T47D (cell line): Measurements from ENCODE around the gene ZNF296.
A peak's percentile ranks its signal among the peaks of the same experiment; 100 is the strongest.
"Not testable (repeated sequence)": the region's sequence is repeated elsewhere in the genome, so short reads cannot be mapped to it uniquely, and the experiment has no call there.

ENCODE experiments used
- DNase-seq, 2 experiments: peaks; one replicate each; pipeline versions ENCODE4 v3.0.0 to v3.0.0-alpha.2; 2011 to 2012; ENCODE audit warnings: low read depth in 1 of 2, low spot score in 1 of 2
- JUND ChIP-seq: IDR thresholded peaks from 2 replicates; pipeline ENCODE4 v1.6.1; 2012; ENCODE audit warnings: low read depth
- in situ Hi-C: cut with HindIII; loops from 2 replicates; pipeline ENCODE4 v1.10.0; 2016; ENCODE audit warnings: low sequenced_read_pairs, low pct_unique_long_range_greater_than_20kb

Gene ZNF296

GRCh38 chr19:45076029-45076850, at the start of gene ZNF296:
Gene ZNF296, minus strand, starts transcription at chr19:45076478. Its CDS starts 105 bp downstream, at chr19:45076373.
- in situ Hi-C loops: no loop called here
- TF ChIP-seq JUND: no peak

GRCh38 chr19:45125360-45125759, 49.1 kb upstream of the ZNF296 start:
- in situ Hi-C loops: no loop called here
- no peak for TF ChIP-seq JUND
- no peak for DNase-seq

More at GRCh38 chr19:45076029-45076850, at the start of gene ZNF296:
- DNase-seq: peak; percentile 69 to 90

- no peak for DNase-seq
- in situ Hi-C loops: no loop called here
- no peak for TF ChIP-seq JUND
Measured at GRCh38 chr19:45124021-45124420, 47.7 kb upstream of the ZNF296 start.

GRCh38 chr19:45123440-45123850, 47.2 kb upstream of the ZNF296 start:
- TF ChIP-seq JUND: 0 out of 2 replicates have a peak, but pooled peaks have one; percentile 42
- DNase-seq: peak in 1 of 2 experiments; percentile 94
- in situ Hi-C loops: no loop called here

- in situ Hi-C loops: no loop called here
- DNase-seq: no peak
- TF ChIP-seq JUND: no peak
Measured at GRCh38 chr19:45122832-45123231, 46.6 kb upstream of the ZNF296 start.

- in situ Hi-C loops: no loop called here
- peak in 1 of 2 experiments; percentile 74 for DNase-seq
- TF ChIP-seq JUND: no peak
Measured at GRCh38 chr19:45121827-45122345, 45.6 kb upstream of the ZNF296 start.

GRCh38 chr19:45119582-45119981, 43.3 kb upstream of the ZNF296 start:
- in situ Hi-C loops: no loop called here
- TF ChIP-seq JUND: no peak
- DNase-seq: no peak

GRCh38 chr19:45118591-45119355, 42.5 kb upstream of the ZNF296 start:
- in situ Hi-C loops, DNase-seq: not testable (repeated sequence)

- in situ Hi-C loops: no loop called here
Measured at GRCh38 chr19:45118106-45118505, 41.8 kb upstream of the ZNF296 start.

GRCh38 chr19:45117671-45118070, 41.4 kb upstream of the ZNF296 start:
- TF ChIP-seq JUND: no peak
- in situ Hi-C loops: no loop called here
- peak in 1 of 2 experiments; percentile 79 for DNase-seq

More at GRCh38 chr19:45118106-45118505, 41.8 kb upstream of the ZNF296 start:
- no peak for DNase-seq
- no peak for TF ChIP-seq JUND

GRCh38 chr19:45117167-45117594, 40.9 kb upstream of the ZNF296 start:
- TF ChIP-seq JUND: no peak
- in situ Hi-C loops: no loop called here
- DNase-seq: peak in 1 of 2 experiments; percentile 52

- DNase-seq: no peak
- in situ Hi-C loops: no loop called here
- no peak for TF ChIP-seq JUND
Measured at GRCh38 chr19:45115809-45116615, 39.7 kb upstream of the ZNF296 start.

- in situ Hi-C loops: no loop called here
Measured at GRCh38 chr19:45114116-45114515, 37.8 kb upstream of the ZNF296 start.

More at GRCh38 chr19:45114116-45114515, 37.8 kb upstream of the ZNF296 start:
- no peak for DNase-seq
- TF ChIP-seq JUND: no peak
